Mesenchymal stem cell (in vitro differentiated cells and primary cell): ENCODE data around the gene AOPEP.

Experiments
- DNase-seq: peaks from one replicate; pipeline ENCODE4 v3.0.0-alpha.2; 2013
- H2AFZ ChIP-seq: one replicate; pipeline ENCODE4 v1.6.1; 2013; ENCODE audit warnings: low read depth, mild to moderate bottlenecking, control low read depth, inconsistent platforms, low read length, moderate library complexity
- H2AK5ac ChIP-seq: 2 replicates; pipeline ENCODE4 v1.6.1; 2013; ENCODE audit warnings: low read length, moderate library complexity, mild to moderate bottlenecking, inconsistent platforms; ENCODE audit not compliant: severe bottlenecking
- H2BK120ac ChIP-seq: one replicate; pipeline ENCODE4 v1.6.1; 2013; ENCODE audit warnings: low read depth, mild to moderate bottlenecking, inconsistent platforms, low read length, moderate library complexity
- H2BK12ac ChIP-seq, 2 experiments: one replicate each; pipeline ENCODE4 v1.6.1; 2013; ENCODE audit warnings: inconsistent platforms in 2 of 2, low read length in 2 of 2, mild to moderate bottlenecking in 2 of 2, moderate library complexity in 2 of 2, control low read depth in 1 of 2
- H2BK15ac ChIP-seq: one replicate; pipeline ENCODE4 v1.6.1; 2013; ENCODE audit warnings: mild to moderate bottlenecking, low read depth, inconsistent platforms; ENCODE audit not compliant: poor library complexity, severe bottlenecking
- H2BK5ac ChIP-seq: 2 replicates; pipeline ENCODE4 v1.6.1; 2013; ENCODE audit warnings: low read depth, mild to moderate bottlenecking, low read length, control low read depth, inconsistent platforms; ENCODE audit not compliant: poor library complexity, severe bottlenecking
- H3K14ac ChIP-seq, 2 experiments: one replicate each; pipeline ENCODE4 v1.6.1; 2013; ENCODE audit warnings: inconsistent platforms in 2 of 2, low read length in 2 of 2, control low read depth in 1 of 2, mild to moderate bottlenecking in 1 of 2, moderate library complexity in 1 of 2
- H3K18ac ChIP-seq, 2 experiments: one replicate each; pipeline ENCODE4 v1.6.1; 2013; ENCODE audit warnings: inconsistent platforms in 2 of 2, low read length in 2 of 2, control low read depth in 1 of 2, low read depth in 1 of 2, mild to moderate bottlenecking in 1 of 2
- H3K23ac ChIP-seq, 2 experiments: one replicate each; pipeline ENCODE4 v1.6.1; 2013; ENCODE audit warnings: inconsistent platforms in 2 of 2, low read length in 2 of 2, mild to moderate bottlenecking in 2 of 2, moderate library complexity in 2 of 2, control low read depth in 1 of 2
- H3K27ac ChIP-seq: 2 replicates; pipeline ENCODE4 v1.5.1; 2013; ENCODE audit warnings: mild to moderate bottlenecking, moderate library complexity, low read length, control low read depth, inconsistent platforms; ENCODE audit not compliant: poor library complexity, severe bottlenecking
- H3K27me3 ChIP-seq, 2 experiments: 2 replicates each; pipeline versions ENCODE4 v1.6.1 to v1.7.0; 2013; ENCODE audit warnings: low read length in 2 of 2, mild to moderate bottlenecking in 2 of 2, moderate library complexity in 2 of 2, control low read depth in 1 of 2, inconsistent platforms in 1 of 2; ENCODE audit not compliant: control insufficient read depth in 1 of 2, insufficient read depth in 1 of 2
- H3K36me3 ChIP-seq, 2 experiments: 2 replicates each; pipeline versions ENCODE4 v1.6.1 to v1.7.0; 2013; ENCODE audit warnings: low read length in 2 of 2, control low read depth in 1 of 2, inconsistent platforms in 1 of 2, low read depth in 1 of 2, mild to moderate bottlenecking in 1 of 2; ENCODE audit not compliant: insufficient read depth in 2 of 2, control insufficient read depth in 1 of 2
- H3K4ac ChIP-seq, 2 experiments: one replicate each; pipeline ENCODE4 v1.6.1; 2013; ENCODE audit warnings: inconsistent platforms in 2 of 2, low read length in 2 of 2, mild to moderate bottlenecking in 2 of 2, moderate library complexity in 2 of 2, control low read depth in 1 of 2, low read depth in 1 of 2
- H3K4me1 ChIP-seq: 2 replicates; pipeline ENCODE4 v1.6.1; 2013; ENCODE audit warnings: low read depth, low read length, control low read depth; ENCODE audit not compliant: control insufficient read depth, insufficient read depth
- H3K4me2 ChIP-seq: 2 replicates; pipeline ENCODE4 v1.6.1; 2013; ENCODE audit warnings: low read length, mild to moderate bottlenecking, inconsistent platforms; ENCODE audit not compliant: poor library complexity, severe bottlenecking
- H3K4me3 ChIP-seq, 2 experiments: 2 replicates each; pipeline versions ENCODE4 v1.5.1 to v1.7.0; 2013; ENCODE audit warnings: low read length in 2 of 2, mild to moderate bottlenecking in 2 of 2, control low read depth in 1 of 2, low read depth in 1 of 2; ENCODE audit not compliant: insufficient read depth in 1 of 2
- H3K79me1 ChIP-seq: replicated peaks from 2 replicates; pipeline ENCODE4 v1.6.1; 2013; ENCODE audit warnings: mild to moderate bottlenecking, control low read depth, low read length, inconsistent platforms; ENCODE audit not compliant: poor library complexity, severe bottlenecking
- H3K9ac ChIP-seq: 2 replicates; pipeline ENCODE4 v1.7.0; 2013; ENCODE audit warnings: mild to moderate bottlenecking, low read length, moderate library complexity
- H3K9me3 ChIP-seq: 2 replicates; pipeline ENCODE4 v1.7.0; 2013; ENCODE audit warnings: mild to moderate bottlenecking, low read length; ENCODE audit not compliant: control insufficient read depth
- H4K8ac ChIP-seq: one replicate; pipeline ENCODE4 v1.6.1; 2013; ENCODE audit warnings: inconsistent platforms, mild to moderate bottlenecking, low read length, moderate library complexity
- H4K91ac ChIP-seq: one replicate; pipeline ENCODE4 v1.6.1; 2013; ENCODE audit warnings: mild to moderate bottlenecking, low read length, inconsistent platforms
- WGBS: methylation state at CpG from one replicate; pipeline ENCODE4 v1.1.7; 2013; ENCODE audit warnings: mixed read lengths; 5-methylcytosine and 5-hydroxymethylcytosine counted together

The AOPEP gene

DNA sequence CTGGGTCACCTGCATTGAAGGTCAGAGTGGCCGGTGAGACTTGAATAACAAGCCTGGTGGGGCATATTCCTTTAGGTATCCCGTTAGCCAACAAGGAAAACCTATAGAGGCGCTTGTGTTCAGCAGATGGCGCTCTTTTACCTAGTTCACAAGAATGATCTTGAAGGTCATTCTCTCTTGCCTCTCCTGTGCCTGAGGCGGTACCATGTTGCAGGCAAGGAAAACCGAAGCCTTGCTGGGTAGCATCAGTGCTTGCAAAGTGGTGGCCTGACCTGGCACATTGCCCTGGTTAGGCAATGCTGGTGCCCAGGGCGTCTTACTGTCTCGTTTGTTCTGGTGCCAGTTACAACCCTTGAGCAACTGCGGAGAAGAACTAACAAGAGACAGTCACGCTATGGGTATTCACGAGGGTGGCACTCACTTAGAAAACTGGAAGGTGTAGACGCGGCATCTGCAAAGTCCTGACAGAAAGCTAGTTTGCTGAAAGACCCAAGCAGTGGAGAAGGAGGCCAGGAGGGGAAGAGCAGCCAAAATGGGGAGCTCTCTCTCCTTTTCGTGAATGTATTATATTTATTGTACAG is 56.7 kb downstream of the AOPEP start:
- DNase-seq, result peak; percentile 84
- Histone ChIP-seq H3K23ac (no peak overlapping the region), H2AFZ (no peak overlapping the region), H3K36me3 (no peaks in the 10 kb centered on the region), H3K18ac (peak overlapping the region in 1 of 2 experiments; percentile 84), H2BK15ac (no peak overlapping the region), H3K14ac (no peak overlapping the region), H3K9me3 (no peaks in the 10 kb centered on the region), H3K4me1 (peaks cover 4% of the 10 kb centered on the region), H4K91ac (no peak overlapping the region), H3K27me3 (no peaks in the 10 kb centered on the region), H3K79me1 (peaks cover 15% of the 10 kb centered on the region), H2BK120ac (no peak overlapping the region), H2BK12ac (peak overlapping the region; percentile 40 to 85), H3K9ac (peak overlapping the region; percentile 39), H3K4ac (peak overlapping the region; percentile 10 to 85), H3K27ac (no peak overlapping the region), H2BK5ac (no peak overlapping the region), H2AK5ac (peak overlapping the region; percentile 95), H4K8ac (peak overlapping the region; percentile 57), H3K4me2 (no peak overlapping the region), H3K4me3 (no peak overlapping the region)
- WGBS, result 62% methylated on average over 13 of the region's 14 CpGs

DNA sequence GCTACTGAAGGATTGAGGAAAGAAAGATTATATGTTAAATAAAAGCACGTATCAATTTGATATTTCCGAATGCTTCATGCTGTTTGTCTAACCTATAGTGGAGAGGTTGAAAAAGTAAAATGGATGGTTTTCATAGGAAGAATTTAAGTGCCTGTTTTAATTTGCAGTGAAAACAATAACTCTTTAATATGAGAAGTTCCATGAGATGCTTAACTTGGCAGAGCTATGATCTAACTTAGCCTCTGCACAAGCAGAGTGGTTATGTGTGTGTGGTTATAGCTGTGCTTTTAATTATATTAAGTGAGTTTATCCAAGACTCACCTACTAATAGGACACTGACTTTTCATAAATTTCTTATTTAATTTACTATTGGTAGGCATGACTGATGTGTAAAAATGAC is 57.4 kb downstream of the AOPEP start:
- 94% methylated on average over 2 of the region's 2 CpGs for WGBS
- Histone ChIP-seq H3K18ac (no peak overlapping the region), H3K27ac (no peak overlapping the region), H2AFZ (no peak overlapping the region), H3K27me3 (no peaks in the 10 kb centered on the region), H2BK120ac (no peak overlapping the region), H4K8ac (no peak overlapping the region), H2BK15ac (no peak overlapping the region), H3K9me3 (no peaks in the 10 kb centered on the region), H3K14ac (no peak overlapping the region), H3K4me1 (peaks cover 6% of the 10 kb centered on the region), H2BK12ac (no peak overlapping the region), H3K36me3 (no peaks in the 10 kb centered on the region), H3K4ac (no peak overlapping the region), H4K91ac (no peak overlapping the region), H2AK5ac (no peak overlapping the region), H2BK5ac (no peak overlapping the region), H3K79me1 (peaks cover 19% of the 10 kb centered on the region), H3K4me2 (no peak overlapping the region), H3K23ac (no peak overlapping the region), H3K4me3 (no peak overlapping the region), H3K9ac (no peak overlapping the region)
- no peak for DNase-seq

DNA sequence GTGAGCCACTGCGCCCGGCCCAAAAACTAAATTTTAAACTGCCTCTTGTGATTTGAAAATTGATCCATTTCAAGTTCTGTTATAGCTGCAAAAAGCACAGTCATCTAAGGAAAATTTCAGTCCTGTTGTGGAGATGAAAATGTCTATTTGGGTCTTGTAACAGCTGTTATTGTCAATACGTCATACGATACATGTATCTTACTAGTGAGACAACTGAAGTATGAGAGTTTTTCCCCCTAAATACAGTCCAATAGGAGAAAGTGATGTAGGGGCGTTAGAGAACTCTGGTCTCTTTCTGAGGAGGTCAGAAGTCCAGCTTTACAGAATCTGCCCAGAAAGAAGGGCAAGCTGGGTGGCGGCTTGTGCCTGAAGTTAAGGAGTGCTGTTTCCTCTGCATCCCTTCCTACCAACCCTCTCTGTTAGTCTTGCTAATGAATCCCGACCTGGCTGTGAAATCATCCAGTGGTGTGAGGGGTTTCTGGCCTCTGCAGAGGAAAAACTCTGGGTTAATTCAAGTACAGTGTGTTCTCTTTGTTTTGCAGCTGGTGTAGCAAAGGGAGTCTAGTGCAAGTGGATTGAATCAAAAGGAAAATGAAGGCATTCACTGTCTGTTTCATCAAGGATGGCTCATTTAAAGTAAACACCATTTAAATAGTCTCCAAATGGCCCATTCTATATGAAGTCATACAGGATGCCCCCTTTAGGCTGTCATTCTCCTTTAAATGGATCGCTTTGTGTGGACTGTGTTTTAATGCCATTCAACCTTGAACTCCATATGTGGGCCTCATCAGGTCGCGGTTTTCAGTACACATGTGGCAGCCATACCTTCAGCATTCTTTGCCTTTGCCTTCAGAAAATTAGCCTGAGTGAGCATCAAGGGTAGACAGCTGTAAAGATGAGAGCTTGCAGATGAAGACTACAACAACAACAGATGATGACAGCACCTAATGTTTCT is 59.0 kb downstream of the AOPEP start:
- no peak overlapping the region for H2AFZ ChIP-seq
- no peak overlapping the region for H3K23ac ChIP-seq
- peaks cover 6% of the 10 kb centered on the region for H3K4me1 ChIP-seq
- H4K91ac ChIP-seq, result no peak overlapping the region
- no peak overlapping the region for H2BK5ac ChIP-seq
- no peak overlapping the region for H3K14ac ChIP-seq
- no peak overlapping the region for H3K9ac ChIP-seq
- no peak overlapping the region for H3K27ac ChIP-seq
- no peak overlapping the region for H2AK5ac ChIP-seq
- H3K79me1 ChIP-seq, result peaks cover 17% of the 10 kb centered on the region
- no peak for DNase-seq
- H3K4me2 ChIP-seq, result no peak overlapping the region
- H3K4me3 ChIP-seq, result no peak overlapping the region
- H3K27me3 ChIP-seq, result no peaks in the 10 kb centered on the region
- no peak overlapping the region for H3K18ac ChIP-seq
- no peak overlapping the region for H2BK15ac ChIP-seq
- 75% methylated on average over 6 of the region's 10 CpGs for WGBS
- H4K8ac ChIP-seq, result peak overlapping the region; percentile 27
- H3K36me3 ChIP-seq, result peaks cover 0 to 3% of the 10 kb centered on the region in 2 experiments
- no peak overlapping the region for H2BK12ac ChIP-seq
- H2BK120ac ChIP-seq, result no peak overlapping the region
- H3K9me3 ChIP-seq, result no peaks in the 10 kb centered on the region
- no peak overlapping the region for H3K4ac ChIP-seq

DNA sequence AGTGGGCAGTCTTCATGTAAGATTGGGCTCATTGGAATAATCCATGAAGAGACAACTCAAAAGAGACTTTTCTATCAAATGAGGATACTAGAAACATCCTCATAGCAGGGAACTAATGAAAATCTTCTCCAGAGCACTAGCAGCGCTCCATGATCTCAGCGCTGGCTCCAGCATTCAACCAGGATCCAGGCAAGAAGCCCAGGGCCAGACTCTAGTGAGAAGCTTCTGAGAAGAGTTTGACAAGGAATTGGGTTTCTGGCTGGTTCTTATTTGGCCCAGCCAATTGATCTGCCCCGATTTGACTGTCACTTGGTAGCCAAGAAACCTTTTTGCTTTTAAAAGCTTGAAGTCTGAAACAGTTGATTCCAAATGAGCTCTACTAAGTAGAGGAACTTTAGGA is 60.1 kb downstream of the AOPEP start:
- no peak overlapping the region for H3K4me3 ChIP-seq
- no peak overlapping the region for H2BK120ac ChIP-seq
- peak overlapping the region; percentile 85 for H2AK5ac ChIP-seq
- H3K79me1 ChIP-seq, result peaks cover 20% of the 10 kb centered on the region
- H2BK15ac ChIP-seq, result no peak overlapping the region
- H3K4me2 ChIP-seq, result no peak overlapping the region
- H4K8ac ChIP-seq, result no peak overlapping the region
- no peak overlapping the region for H3K9ac ChIP-seq
- H3K14ac ChIP-seq, result no peak overlapping the region
- H3K18ac ChIP-seq, result no peak overlapping the region
- peak overlapping the region in 1 of 2 experiments; percentile 37 for H3K4ac ChIP-seq
- H3K27me3 ChIP-seq, result no peaks in the 10 kb centered on the region
- no peaks in the 10 kb centered on the region for H3K9me3 ChIP-seq
- peaks cover 0 to 3% of the 10 kb centered on the region in 2 experiments for H3K36me3 ChIP-seq
- no peak overlapping the region for H2AFZ ChIP-seq
- 99% methylated on average over 3 of the region's 3 CpGs for WGBS
- no peak overlapping the region for H2BK5ac ChIP-seq
- H3K4me1 ChIP-seq, result peaks cover 9% of the 10 kb centered on the region
- no peak overlapping the region for H2BK12ac ChIP-seq
- no peak overlapping the region for H3K27ac ChIP-seq
- no peak for DNase-seq
- H3K23ac ChIP-seq, result no peak overlapping the region
- no peak overlapping the region for H4K91ac ChIP-seq
